PC-9 (cell line): ENCODE results near the gene PPL. TPM values are rescaled to one million over a fixed set of nuclear protein-coding genes. Genes with fewer than 3 reads are reported as not detected.

Experiments
- BruUV-seq: library from RNA; stranded (reverse); fragments of 400-500 nt; replicated peaks from 2 replicates; lab custom pipeline; 2021; lab: Mats Ljungman, UMichigan
- CTCF ChIA-PET: fragments of 300-600 bp; sonication (Branson Sonifier 250); formaldehyde crosslinking; loops from one replicate; lab custom pipeline; 2022; ENCODE audit warnings: antibody characterized with exemption; lab: Charles Lee
- POLR2A ChIA-PET: fragments of 300-600 bp; sonication (Branson Sonifier 250); formaldehyde crosslinking; loops from one replicate; lab custom pipeline; 2022; ENCODE audit warnings: antibody characterized with exemption; ENCODE audit not compliant: unreplicated experiment; lab: Charles Lee
- DNase-seq, 2 experiments: peaks; one replicate each; pipeline versions ENCODE4 v3.0.0 to v3.0.0-alpha.2; 2015 to 2022; ENCODE audit warnings: mixed read lengths in 1 of 2
- H2AFZ ChIP-seq: fragments of 200-600 bp; sonication (generic); 2 replicates; pipeline ENCODE4 v1.8.1; 2017; ENCODE audit warnings: antibody characterized with exemption
- H3F3A ChIP-seq: fragments of 200-600 bp; sonication (generic); 2 replicates; pipeline ENCODE4 v1.8.1; 2017; ENCODE audit warnings: antibody characterized with exemption, mild to moderate bottlenecking, low read depth; ENCODE audit not compliant: insufficient read depth
- H3K27ac ChIP-seq: fragments of 200-600 bp; sonication (generic); 2 replicates; pipeline ENCODE4 v1.6.1; 2016; ENCODE audit warnings: mixed run types
- H3K27me3 ChIP-seq: fragments of 200-600 bp; sonication (generic); 2 replicates; pipeline ENCODE4 v1.6.1; 2016; ENCODE audit warnings: low read depth, mixed run types; ENCODE audit not compliant: insufficient read depth
- H3K36me3 ChIP-seq: fragments of 200-600 bp; sonication (generic); 2 replicates; pipeline ENCODE4 v1.6.1; 2016; ENCODE audit warnings: low read depth, mixed run types
- H3K4me1 ChIP-seq: fragments of 200-600 bp; sonication (generic); replicated peaks from 2 replicates; pipeline ENCODE4 v1.6.1; 2016; ENCODE audit warnings: mixed run types; ENCODE audit not compliant: insufficient read depth
- H3K4me2 ChIP-seq: fragments of 200-600 bp; sonication (generic); 2 replicates; pipeline ENCODE4 v1.6.1; 2017; ENCODE audit warnings: mixed run types
- H3K4me3 ChIP-seq: fragments of 200-600 bp; sonication (generic); 2 replicates; pipeline ENCODE4 v1.6.1; 2016; ENCODE audit warnings: mixed run types
- H3K79me2 ChIP-seq: fragments of 200-600 bp; sonication (generic); 2 replicates; pipeline ENCODE4 v1.6.1; 2017; ENCODE audit warnings: low read depth, mixed run types
- H3K9me2 ChIP-seq: fragments of 200-600 bp; sonication (generic); 2 replicates; pipeline ENCODE4 v1.8.1; 2017; ENCODE audit warnings: mild to moderate bottlenecking; ENCODE audit not compliant: insufficient read depth
- H3K9me3 ChIP-seq: fragments of 200-600 bp; sonication (generic); 2 replicates; pipeline ENCODE4 v1.8.1; 2016; ENCODE audit warnings: low read depth; ENCODE audit not compliant: insufficient read depth
- H4K20me1 ChIP-seq: fragments of 200-600 bp; sonication (generic); 2 replicates; pipeline ENCODE4 v1.8.1; 2017; ENCODE audit not compliant: insufficient read depth
- EZH2 ChIP-seq: fragments of 200-600 bp; sonication (generic); IDR thresholded peaks from 2 replicates; pipeline ENCODE4 v1.8.0; 2017; ENCODE audit warnings: antibody characterized with exemption, low read depth
- intact Hi-C: fragments of 100-400 bp; cut with micrococcal nuclease; formaldehyde crosslinking; loops from one replicate; pipeline ENCODE4 v1.10.0; 2022; ENCODE audit not compliant: unreplicated experiment
- total RNA-seq: library from RNA; stranded (reverse); gene quantifications from 2 replicates; pipeline ENCODE4 v1.2.3, GENCODE V29; 2021
- TF ChIP-seq, protein P1 (sequence below): fragments of 200-600 bp; sonication (generic); conservative IDR thresholded peaks from 2 replicates; pipeline ENCODE4 v1.6.1; 2017; ENCODE audit warnings: mixed run types, antibody characterized with exemption, mild to moderate bottlenecking, moderate library complexity

Gene PPL
- total RNA-seq, 1 experiment from 2014 or later, result 187 TPM

DNA sequence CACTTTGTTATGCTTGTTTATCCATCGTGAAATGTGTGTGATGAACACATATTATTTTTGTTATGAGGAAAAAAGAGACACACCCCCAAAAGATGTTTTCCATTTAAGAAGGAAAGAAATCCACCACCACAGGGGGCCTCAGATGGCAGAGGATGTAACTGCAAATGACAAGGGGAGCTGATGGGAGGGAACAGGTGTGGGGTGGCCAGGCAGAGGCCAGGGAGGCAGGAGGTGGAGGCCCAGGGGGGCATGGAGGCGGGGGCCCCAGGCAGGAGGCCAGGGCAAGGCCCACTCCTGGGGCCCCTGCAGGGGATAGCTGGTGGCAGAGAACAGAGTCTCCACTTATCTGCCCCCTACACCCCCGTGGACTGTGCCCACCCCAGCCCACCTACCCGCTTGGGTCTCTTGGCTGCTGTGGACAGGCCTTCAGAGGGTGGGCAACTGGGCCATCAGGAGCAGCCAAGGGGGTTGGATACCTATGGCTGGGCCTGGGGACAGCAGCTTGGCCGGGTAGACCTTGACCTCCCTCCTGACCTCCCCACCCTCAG lies 28.0 kb downstream of the PPL start:
- intact Hi-C loops, result no loop called here
- Histone ChIP-seq H3K9me2 (no peaks in the 10 kb centered on the region), H3K9me3 (no peaks in the 10 kb centered on the region), H3K4me1 (peaks cover 17% of the 10 kb centered on the region), H3K79me2 (peaks cover 16% of the 10 kb centered on the region; the same call in 1 of the 2 replicates), H4K20me1 (peaks cover 17% of the 10 kb centered on the region; the same call in 1 of the 2 replicates), H2AFZ (no peak overlapping the region), H3K27me3 (no peaks in the 10 kb centered on the region), H3K36me3 (peaks cover 12% of the 10 kb centered on the region; the same call in 1 of the 2 replicates), H3K4me3 (no peak overlapping the region), H3K27ac (no peak overlapping the region), H3K4me2 (no peak overlapping the region), H3F3A (peaks cover 43% of the 10 kb centered on the region; the same call in 1 of the 2 replicates)
- POLR2A ChIA-PET, result no interaction called here
- TF ChIP-seq, protein P1, sequence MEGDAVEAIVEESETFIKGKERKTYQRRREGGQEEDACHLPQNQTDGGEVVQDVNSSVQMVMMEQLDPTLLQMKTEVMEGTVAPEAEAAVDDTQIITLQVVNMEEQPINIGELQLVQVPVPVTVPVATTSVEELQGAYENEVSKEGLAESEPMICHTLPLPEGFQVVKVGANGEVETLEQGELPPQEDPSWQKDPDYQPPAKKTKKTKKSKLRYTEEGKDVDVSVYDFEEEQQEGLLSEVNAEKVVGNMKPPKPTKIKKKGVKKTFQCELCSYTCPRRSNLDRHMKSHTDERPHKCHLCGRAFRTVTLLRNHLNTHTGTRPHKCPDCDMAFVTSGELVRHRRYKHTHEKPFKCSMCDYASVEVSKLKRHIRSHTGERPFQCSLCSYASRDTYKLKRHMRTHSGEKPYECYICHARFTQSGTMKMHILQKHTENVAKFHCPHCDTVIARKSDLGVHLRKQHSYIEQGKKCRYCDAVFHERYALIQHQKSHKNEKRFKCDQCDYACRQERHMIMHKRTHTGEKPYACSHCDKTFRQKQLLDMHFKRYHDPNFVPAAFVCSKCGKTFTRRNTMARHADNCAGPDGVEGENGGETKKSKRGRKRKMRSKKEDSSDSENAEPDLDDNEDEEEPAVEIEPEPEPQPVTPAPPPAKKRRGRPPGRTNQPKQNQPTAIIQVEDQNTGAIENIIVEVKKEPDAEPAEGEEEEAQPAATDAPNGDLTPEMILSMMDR, result no peak
- TF ChIP-seq EZH2, result no peak
- no peak for DNase-seq
- TSS peak; percentile 9 for BruUV-seq
- CTCF ChIA-PET, result no interaction called here

DNA sequence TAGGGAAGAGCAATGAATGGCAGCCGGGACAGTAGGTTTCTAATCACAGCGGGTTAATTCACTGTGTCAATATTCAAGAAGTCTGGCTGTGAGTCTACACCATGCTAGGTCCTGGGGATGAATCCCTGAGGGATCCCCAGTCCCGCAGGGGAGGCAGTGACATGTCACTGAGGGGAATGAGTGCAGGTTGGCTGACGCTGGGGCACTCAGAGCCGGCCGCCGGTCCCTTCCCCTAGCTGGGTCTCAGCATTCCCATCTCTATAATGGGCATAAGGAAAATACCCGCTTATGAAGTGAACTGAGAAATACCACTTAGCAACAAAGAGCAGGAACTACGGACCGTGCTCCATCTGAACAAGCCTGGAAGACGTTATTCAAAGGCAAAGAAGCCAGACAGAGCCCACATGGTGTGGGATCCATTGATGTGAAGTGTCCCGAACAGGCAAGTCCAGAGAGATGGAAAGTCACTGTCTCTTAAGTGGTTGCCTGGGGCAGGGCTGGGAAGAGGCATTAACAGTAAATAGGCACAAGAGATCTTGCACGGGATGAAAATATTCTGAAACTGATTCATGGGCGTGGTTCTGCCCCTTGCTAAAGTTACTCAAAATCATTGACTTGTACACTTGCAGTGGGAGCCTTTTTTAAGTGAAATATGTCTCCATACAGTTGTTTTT lies 31.9 kb downstream of the PPL start:
- no peak for DNase-seq
- no TSS peak for BruUV-seq
- Histone ChIP-seq H4K20me1 (peaks cover 17% of the 10 kb centered on the region; the same call in 1 of the 2 replicates), H3K4me1 (no peaks in the 10 kb centered on the region), H3K9me3 (no peaks in the 10 kb centered on the region), H3K27me3 (no peaks in the 10 kb centered on the region), H2AFZ (no peak overlapping the region), H3K9me2 (no peaks in the 10 kb centered on the region), H3K27ac (no peak overlapping the region), H3K36me3 (peaks cover 19% of the 10 kb centered on the region), H3K4me3 (no peak overlapping the region), H3K79me2 (0 out of 2 replicates have a peak, but pooled peaks cover under 1% of the 10 kb centered on the region), H3F3A (peaks cover 30% of the 10 kb centered on the region; the same call in 1 of the 2 replicates), H3K4me2 (no peak overlapping the region)
- ChIA-PET CTCF (interaction anchor here (0.6 kb wide), 1 partner anchor 157 kb away, joined by 12 read pairs; no protein-coding TSS in a partner anchor), POLR2A (no interaction called here)
- TF ChIP-seq, protein P1, result no peak
- TF ChIP-seq EZH2, result no peak
- intact Hi-C loops, result no loop called here

DNA sequence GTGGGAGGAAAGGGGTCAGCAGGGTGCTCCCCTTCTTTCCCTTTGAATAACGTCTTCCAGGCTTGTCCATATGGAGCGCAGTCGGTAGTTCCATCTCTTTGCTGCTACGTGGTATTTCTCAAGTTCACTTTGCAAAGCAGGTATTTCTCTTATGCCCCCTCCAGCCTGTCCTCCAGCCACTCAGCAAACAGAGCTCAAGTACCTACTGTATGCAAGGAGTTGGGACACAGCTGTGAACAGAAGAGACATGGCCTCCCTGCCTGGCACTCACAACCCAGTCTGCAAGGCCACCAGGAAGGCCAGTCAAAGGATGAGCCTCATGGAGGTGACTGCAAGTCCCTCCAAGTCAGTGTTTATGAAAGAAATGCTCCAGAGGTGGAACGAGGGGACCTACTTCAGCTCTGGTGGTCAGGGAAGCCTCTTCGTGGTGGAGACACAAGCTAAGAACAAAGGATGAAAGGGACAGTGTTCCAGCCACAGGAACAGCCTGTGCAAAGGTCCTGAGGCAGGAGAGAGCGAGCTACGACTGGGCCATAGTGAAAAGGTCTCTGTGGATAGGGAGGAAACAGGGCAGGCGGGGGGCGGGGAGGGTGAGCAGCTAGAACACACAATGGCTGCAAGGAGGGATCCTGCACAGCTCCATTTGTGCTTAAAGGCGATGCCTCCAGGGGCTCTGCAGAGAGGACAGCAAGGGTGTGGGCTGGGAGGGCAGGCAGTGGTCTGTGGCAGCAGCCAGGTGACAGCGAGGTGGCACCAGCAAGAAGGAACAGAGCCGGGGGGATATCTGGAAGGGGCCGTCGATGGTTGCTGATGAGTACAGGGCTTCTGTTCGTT lies 32.6 kb downstream of the PPL start:
- Histone ChIP-seq H2AFZ (no peak overlapping the region), H3K36me3 (peaks cover 13% of the 10 kb centered on the region), H3K27me3 (no peaks in the 10 kb centered on the region), H3F3A (peaks cover 30% of the 10 kb centered on the region; the same call in 1 of the 2 replicates), H4K20me1 (peaks cover 17% of the 10 kb centered on the region; the same call in 1 of the 2 replicates), H3K79me2 (no peaks in the 10 kb centered on the region), H3K9me3 (no peaks in the 10 kb centered on the region), H3K4me1 (no peaks in the 10 kb centered on the region), H3K4me2 (no peak overlapping the region), H3K9me2 (no peaks in the 10 kb centered on the region), H3K4me3 (no peak overlapping the region), H3K27ac (no peak overlapping the region)
- TF ChIP-seq, protein P1, result no peak
- TF ChIP-seq EZH2, result no peak
- no TSS peak for BruUV-seq
- DNase-seq, result no peak
- CTCF ChIA-PET, result interaction anchor here (0.6 kb wide), 2 partner anchors 50 to 157 kb away, joined by 3 to 12 read pairs; no protein-coding TSS in a partner anchor
- intact Hi-C loops, result no loop called here
- POLR2A ChIA-PET, result interaction anchor here (0.5 kb wide), 1 partner anchor 54 kb away, joined by 3 read pairs; the partner anchor contains the start of gene SEC14L5
